Activated CD8-positive, alpha-beta memory T cell treated with anti-CD3 and anti-CD28 coated beads, Interleukin-2, amount 10 ng/mL, durations not matched to agents 7 days and 5 days (primary cell): ENCODE results near the gene TXNDC2. TPM values are rescaled to one million over a fixed set of nuclear protein-coding genes. Genes with fewer than 3 reads are reported as not detected.

Experiments
- ATAC-seq: fragments of 150-1000 bp; cut with Tn5 transposase; one replicate; pipeline ENCODE4 v1.10.0; 2021; ENCODE audit warnings: moderate library complexity
- CTCF ChIA-PET: fragments of 350-600 bp; sonication (Branson Sonifier 250); formaldehyde crosslinking; loops from one replicate; lab custom pipeline; 2021; ENCODE audit warnings: antibody characterized with exemption; lab: Charles Lee
- DNase-seq: peaks from one replicate; pipeline ENCODE4 v3.0.0-alpha.2; 2020
- H3K27ac Mint-ChIP-seq: one replicate; pipeline ENCODE4 v1.8.0; 2021; ENCODE audit warnings: mild to moderate bottlenecking, mixed read lengths
- H3K27me3 Mint-ChIP-seq: one replicate; pipeline ENCODE4 v1.8.0; 2021; ENCODE audit warnings: mixed read lengths
- H3K36me3 Mint-ChIP-seq: one replicate; pipeline ENCODE4 v1.8.0; 2021; ENCODE audit warnings: mild to moderate bottlenecking, mixed read lengths
- H3K4me1 Mint-ChIP-seq: one replicate; pipeline ENCODE4 v1.8.0; 2021; ENCODE audit warnings: mixed read lengths
- H3K4me3 Mint-ChIP-seq: one replicate; pipeline ENCODE4 v1.8.0; 2021; ENCODE audit warnings: mild to moderate bottlenecking, moderate library complexity, mixed read lengths
- H3K9me3 Mint-ChIP-seq: one replicate; pipeline ENCODE4 v1.8.0; 2022; ENCODE audit warnings: low read depth, mixed read lengths
- total RNA-seq, 2 experiments: library from RNA; stranded (reverse); gene quantifications; one replicate each; pipeline ENCODE4 v1.2.3, GENCODE V29; 2021

TXNDC2 gene
- total RNA-seq, 2 experiments from 2014 or later: not detected

DNA sequence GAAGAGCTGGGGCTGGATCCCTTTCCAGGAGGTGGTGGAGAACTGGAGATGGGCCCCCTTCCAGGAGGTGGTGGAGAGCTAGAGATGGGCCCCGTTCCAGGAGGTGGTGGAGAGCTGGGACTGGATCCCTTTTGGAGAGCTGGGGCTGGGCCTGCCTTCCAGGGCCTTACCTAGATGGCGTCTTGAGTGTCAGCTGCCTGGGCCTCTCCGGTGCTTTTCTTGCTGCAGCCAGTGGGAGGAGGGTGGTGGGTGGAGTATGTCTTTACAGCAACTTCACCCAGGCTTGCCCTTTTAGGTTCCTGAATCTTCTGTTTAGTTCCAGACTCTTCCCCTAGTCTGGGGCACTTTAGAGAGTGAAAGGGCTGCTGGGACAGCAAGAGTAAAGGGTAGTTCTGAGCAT lies 19.1 kb upstream of the TXNDC2 start:
- CTCF ChIA-PET: no interaction called here
- Mint-ChIP-seq H3K36me3 (peaks cover 11% of the 10 kb centered on the region), H3K9me3 (peaks cover 8% of the 10 kb centered on the region), H3K4me1 (peaks cover 42% of the 10 kb centered on the region), H3K27ac (no peak overlapping the region), H3K4me3 (no peak overlapping the region), H3K27me3 (peaks cover 11% of the 10 kb centered on the region)
- ATAC-seq (no peak), DNase-seq (no peak)

GRCh38 chr18:9867071-9867594 lies 18.6 kb upstream of the TXNDC2 start:
- ATAC-seq (no peak), DNase-seq (no peak)
- peaks cover 11% of the 10 kb centered on the region for H3K27me3 Mint-ChIP-seq
- no peak overlapping the region for H3K4me3 Mint-ChIP-seq
- CTCF ChIA-PET: no interaction called here
- H3K36me3 Mint-ChIP-seq: peaks cover 10% of the 10 kb centered on the region
- peaks cover 37% of the 10 kb centered on the region for H3K4me1 Mint-ChIP-seq
- no peak overlapping the region for H3K27ac Mint-ChIP-seq
- H3K9me3 Mint-ChIP-seq: peaks cover 8% of the 10 kb centered on the region

DNA sequence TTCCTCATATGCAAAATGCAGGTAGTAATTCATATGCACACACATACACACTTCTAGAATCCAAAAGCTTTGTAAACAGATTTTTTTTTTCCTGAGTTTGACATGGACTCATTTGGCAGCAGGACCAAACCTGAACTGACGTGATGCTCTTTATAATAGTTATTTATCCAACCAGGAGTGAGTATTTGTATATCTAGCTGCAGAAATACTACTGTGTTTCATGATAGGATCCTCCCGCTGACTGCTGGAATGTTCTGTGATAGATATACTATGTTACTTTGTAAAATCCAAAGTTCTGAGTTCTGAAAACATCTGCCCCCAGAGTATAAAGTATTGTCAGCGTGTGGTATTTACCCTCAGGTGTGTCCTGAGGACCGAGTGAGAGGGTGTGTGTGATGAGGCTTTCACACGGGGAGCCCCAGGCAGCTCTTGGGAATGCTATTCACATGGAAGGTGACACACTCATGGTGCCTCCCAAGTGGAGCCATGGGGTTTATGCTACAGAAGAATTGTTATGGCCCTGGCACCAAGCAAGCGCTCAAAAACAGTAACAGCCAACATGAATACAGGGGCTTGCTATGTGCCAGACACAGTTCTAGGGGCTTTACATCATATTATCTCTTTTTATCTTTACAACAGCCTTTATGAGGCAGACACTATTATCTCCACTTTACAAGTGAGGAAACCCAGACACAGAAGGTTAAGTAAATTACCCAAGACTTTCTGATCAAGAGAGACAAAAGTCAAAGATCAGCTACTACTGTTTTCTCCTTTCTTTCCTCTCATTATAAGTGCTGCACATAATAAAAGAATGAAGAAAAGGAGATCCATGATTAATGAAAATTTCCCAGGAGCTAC lies 16.7 kb upstream of the TXNDC2 start:
- H3K27me3 Mint-ChIP-seq: peaks cover 8% of the 10 kb centered on the region
- peaks cover 8% of the 10 kb centered on the region for H3K9me3 Mint-ChIP-seq
- CTCF ChIA-PET: interaction anchor here (1.0 to 1.1 kb wide), 2 partner anchors 8 to 9 kb away, joined by 3 to 4 read pairs; no protein-coding TSS in a partner anchor
- H3K4me3 Mint-ChIP-seq: no peak overlapping the region
- ATAC-seq (no peak), DNase-seq (no peak)
- no peak overlapping the region for H3K27ac Mint-ChIP-seq
- peaks cover 10% of the 10 kb centered on the region for H3K36me3 Mint-ChIP-seq
- H3K4me1 Mint-ChIP-seq: peaks cover 26% of the 10 kb centered on the region

DNA sequence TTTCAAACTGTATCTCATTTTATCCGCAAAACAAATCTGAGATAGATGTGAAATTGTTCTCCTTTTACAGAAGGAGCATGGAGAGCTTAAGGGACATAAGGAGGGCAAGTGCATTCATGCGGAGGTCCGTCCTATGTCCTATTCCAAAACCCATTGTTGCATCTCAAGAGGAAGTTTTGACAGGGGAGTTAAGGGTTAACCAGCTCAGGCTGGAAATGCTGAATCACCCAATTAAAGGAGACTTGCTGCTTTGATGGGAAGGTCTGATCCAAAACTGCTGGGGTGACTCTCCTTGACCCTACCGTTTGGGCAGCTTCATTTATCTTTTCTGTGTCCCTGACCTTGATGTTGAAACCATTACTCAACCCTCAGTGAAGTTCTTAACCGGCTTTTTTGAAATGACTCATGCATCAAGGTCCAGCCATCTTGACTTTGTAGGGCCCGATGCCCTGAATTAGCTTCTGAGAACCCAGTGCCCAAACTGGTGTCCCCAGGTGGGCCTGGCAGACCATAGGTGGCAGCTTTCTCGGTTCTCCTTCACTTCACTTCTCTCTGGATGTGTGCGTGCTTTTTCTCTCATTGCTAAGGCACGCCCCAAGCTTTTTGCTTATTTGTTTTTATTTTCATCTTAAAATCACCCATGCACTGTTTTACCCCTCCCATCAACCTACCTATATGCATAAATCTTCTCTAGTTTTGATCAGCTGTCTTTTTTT lies 15.9 kb upstream of the TXNDC2 start:
- ATAC-seq (peak; percentile 16), DNase-seq (no peak)
- H3K27me3 Mint-ChIP-seq: peaks cover 8% of the 10 kb centered on the region
- peaks cover 8% of the 10 kb centered on the region for H3K9me3 Mint-ChIP-seq
- H3K36me3 Mint-ChIP-seq: peaks cover 10% of the 10 kb centered on the region
- H3K4me3 Mint-ChIP-seq: no peak overlapping the region
- H3K27ac Mint-ChIP-seq: no peak overlapping the region
- peaks cover 26% of the 10 kb centered on the region for H3K4me1 Mint-ChIP-seq
- CTCF ChIA-PET: interaction anchor here (1.0 to 1.1 kb wide), 2 partner anchors 9 to 10 kb away, joined by 3 to 4 read pairs; no protein-coding TSS in a partner anchor

GRCh38 chr18:9870431-9871008 lies 15.3 kb upstream of the TXNDC2 start:
- Mint-ChIP-seq H3K27ac (no peak overlapping the region), H3K36me3 (peaks cover 8% of the 10 kb centered on the region), H3K4me1 (peaks cover 26% of the 10 kb centered on the region), H3K9me3 (peaks cover 5% of the 10 kb centered on the region), H3K4me3 (no peak overlapping the region), H3K27me3 (peaks cover 8% of the 10 kb centered on the region)
- ATAC-seq (no peak), DNase-seq (no peak)
- CTCF ChIA-PET: interaction anchor here (0.6 to 1.0 kb wide), 2 partner anchors 11 to 981 kb away, joined by 3 to 4 read pairs; no protein-coding TSS in a partner anchor

GRCh38 chr18:9871244-9871746 lies 14.5 kb upstream of the TXNDC2 start:
- no peak overlapping the region for H3K4me3 Mint-ChIP-seq
- peaks cover 28% of the 10 kb centered on the region for H3K4me1 Mint-ChIP-seq
- CTCF ChIA-PET: interaction anchor here (0.6 kb wide), 1 partner anchor 980 kb away, joined by 3 read pairs; no protein-coding TSS in a partner anchor
- H3K27ac Mint-ChIP-seq: no peak overlapping the region
- DNase-seq (no peak), ATAC-seq (no peak)
- H3K27me3 Mint-ChIP-seq: peaks cover 8% of the 10 kb centered on the region
- no peaks in the 10 kb centered on the region for H3K9me3 Mint-ChIP-seq
- peaks cover 3% of the 10 kb centered on the region for H3K36me3 Mint-ChIP-seq

- CTCF ChIA-PET: no interaction called here
Measured at GRCh38 chr18:9872823-9873222, 12.9 kb upstream of the TXNDC2 start.

DNA sequence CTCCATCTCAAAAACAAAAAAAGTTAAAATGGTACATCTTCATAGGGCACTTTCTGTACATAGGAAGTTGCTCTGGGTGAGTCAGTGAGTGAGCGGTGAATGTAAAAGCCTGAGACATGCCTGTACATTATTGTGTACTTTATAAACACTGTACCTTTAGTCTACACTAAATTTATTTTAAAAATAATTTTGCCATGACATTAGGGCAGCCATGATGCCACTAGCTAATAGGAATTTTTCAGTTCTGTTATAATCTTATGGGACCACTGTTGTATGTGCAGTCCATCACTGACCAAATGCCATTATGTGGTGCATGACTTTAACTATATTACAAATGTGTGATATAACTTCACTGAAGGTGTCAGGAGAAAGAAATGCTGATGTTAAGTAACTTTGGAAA lies 11.0 kb upstream of the TXNDC2 start:
- DNase-seq (no peak), ATAC-seq (no peak)
- Mint-ChIP-seq H3K36me3 (no peaks in the 10 kb centered on the region), H3K4me3 (no peak overlapping the region), H3K9me3 (no peaks in the 10 kb centered on the region), H3K27ac (no peak overlapping the region), H3K4me1 (peaks cover 28% of the 10 kb centered on the region), H3K27me3 (peaks cover 8% of the 10 kb centered on the region)
- CTCF ChIA-PET: no interaction called here

More at GRCh38 chr18:9872823-9873222, 12.9 kb upstream of the TXNDC2 start:
- Mint-ChIP-seq H3K36me3 (no peaks in the 10 kb centered on the region), H3K4me3 (no peak overlapping the region), H3K27me3 (peaks cover 8% of the 10 kb centered on the region), H3K4me1 (peaks cover 41% of the 10 kb centered on the region), H3K9me3 (no peaks in the 10 kb centered on the region), H3K27ac (no peak overlapping the region)
- DNase-seq (no peak), ATAC-seq (no peak)

DNA sequence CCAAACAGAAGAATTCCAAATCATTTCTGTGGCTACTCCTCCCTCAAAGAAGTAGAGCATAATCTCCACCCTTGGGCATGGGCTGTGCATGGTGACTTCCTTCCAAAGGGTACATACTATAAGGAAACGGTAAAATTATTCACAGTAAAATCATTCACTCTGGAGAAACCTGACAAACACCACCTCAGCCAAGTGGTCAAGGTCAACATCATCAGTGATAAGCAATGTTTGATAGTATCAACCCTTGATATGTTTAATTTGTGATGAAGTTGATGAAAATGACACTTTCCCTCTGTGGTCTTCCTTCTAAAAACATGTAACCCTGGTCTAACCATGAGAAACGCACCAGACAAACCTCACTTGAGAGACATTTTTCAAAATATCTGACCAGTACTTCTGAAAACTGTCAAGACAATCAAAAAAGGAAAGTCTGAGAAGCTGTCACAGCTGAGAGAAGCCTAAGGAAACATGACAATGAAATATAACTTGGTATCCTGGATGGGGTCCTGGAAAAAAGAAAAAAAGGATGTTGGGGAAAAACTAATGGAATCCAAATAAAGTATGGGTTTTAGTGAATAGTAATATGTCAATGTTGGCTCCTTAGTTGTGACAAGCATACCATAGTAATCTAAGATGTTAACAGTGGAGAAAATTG lies 9.4 kb upstream of the TXNDC2 start:
- no peaks in the 10 kb centered on the region for H3K9me3 Mint-ChIP-seq
- peaks cover 15% of the 10 kb centered on the region for H3K4me1 Mint-ChIP-seq
- no peak for ATAC-seq
- peaks cover under 1% of the 10 kb centered on the region for H3K27me3 Mint-ChIP-seq
- CTCF ChIA-PET: interaction anchor here (1.1 kb wide), 1 partner anchor 39 kb away, joined by 3 read pairs; no protein-coding TSS in a partner anchor
- no peak overlapping the region for H3K4me3 Mint-ChIP-seq
- peaks cover 1% of the 10 kb centered on the region for H3K36me3 Mint-ChIP-seq
- DNase-seq: no peak
- peak overlapping the region; percentile 58 for H3K27ac Mint-ChIP-seq

GRCh38 chr18:9876867-9877654 lies 8.7 kb upstream of the TXNDC2 start:
- DNase-seq (no peak), ATAC-seq (peak; percentile 65)
- Mint-ChIP-seq H3K27me3 (no peaks in the 10 kb centered on the region), H3K4me1 (peaks cover 15% of the 10 kb centered on the region), H3K36me3 (peaks cover 1% of the 10 kb centered on the region), H3K4me3 (peak overlapping the region; percentile 17), H3K27ac (peak overlapping the region; percentile 58), H3K9me3 (no peaks in the 10 kb centered on the region)
- CTCF ChIA-PET: interaction anchor here (1.1 kb wide), 1 partner anchor 38 kb away, joined by 3 read pairs; no protein-coding TSS in a partner anchor

DNA sequence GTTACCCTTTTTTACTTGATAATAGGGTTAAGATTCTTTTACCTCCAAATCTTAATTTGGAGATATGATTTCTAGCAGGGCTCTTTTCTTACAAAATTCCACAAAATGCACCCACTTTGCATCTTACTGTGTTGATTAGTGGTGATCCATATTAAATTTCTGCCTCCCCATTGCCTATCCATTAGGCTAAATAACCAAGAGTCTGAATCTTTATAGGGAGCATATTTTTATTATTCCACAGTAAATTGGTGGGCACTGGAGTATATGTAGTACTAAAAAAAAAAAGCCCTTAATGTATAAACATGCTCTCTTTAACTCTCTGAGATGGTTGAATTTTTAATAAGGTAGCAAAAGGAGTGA lies 8.1 kb upstream of the TXNDC2 start:
- H3K36me3 Mint-ChIP-seq: peaks cover 1% of the 10 kb centered on the region
- DNase-seq (no peak), ATAC-seq (no peak)
- H3K27me3 Mint-ChIP-seq: no peaks in the 10 kb centered on the region
- peaks cover 15% of the 10 kb centered on the region for H3K4me1 Mint-ChIP-seq
- no peaks in the 10 kb centered on the region for H3K9me3 Mint-ChIP-seq
- no peak overlapping the region for H3K27ac Mint-ChIP-seq
- CTCF ChIA-PET: no interaction called here
- no peak overlapping the region for H3K4me3 Mint-ChIP-seq

- H3K4me3 Mint-ChIP-seq: no peak overlapping the region
- no peaks in the 10 kb centered on the region for H3K27me3 Mint-ChIP-seq
- DNase-seq: no peak
- no peak for ATAC-seq
- H3K27ac Mint-ChIP-seq: no peak overlapping the region
- H3K4me1 Mint-ChIP-seq: peaks cover 15% of the 10 kb centered on the region
- CTCF ChIA-PET: no interaction called here
- peaks cover 1% of the 10 kb centered on the region for H3K36me3 Mint-ChIP-seq
- H3K9me3 Mint-ChIP-seq: no peaks in the 10 kb centered on the region
Measured at GRCh38 chr18:9878095-9878494, 7.7 kb upstream of the TXNDC2 start.
